Stimulated activated CD8-positive, alpha-beta memory T cell treated with anti-CD3 and anti-CD28 coated beads, Interleukin-7, amount 100 ng/mL, for 24 hours (primary cell): ENCODE data around the gene STT3B.
"Not testable (repeated sequence)": the region's sequence is repeated elsewhere in the genome, so short reads cannot be mapped to it uniquely, and the experiment has no call there.

Source experiments
- DNase-seq: peaks from one replicate; pipeline ENCODE4 v3.0.0-alpha.2; 2020; ENCODE audit warnings: low read depth

Gene STT3B

GRCh38 chr3:31532587-31533168 is at the start of gene STT3B:
STT3B (plus strand) TSS chr3:31532925; CDS start chr3:31532999, 74 bp downstream.
- DNase-seq: peak; percentile 64

GRCh38 chr3:31483776-31484175 is 48.9 kb upstream of the STT3B start:
- no peak for DNase-seq

- no peak for DNase-seq
These were observed 47.5 kb upstream of the STT3B start for GRCh38 chr3:31485196-31485595.

- DNase-seq: no peak
These were observed 45.7 kb upstream of the STT3B start for GRCh38 chr3:31486865-31487533.

GRCh38 chr3:31488475-31489017 is 44.2 kb upstream of the STT3B start:
- DNase-seq: no peak

GRCh38 chr3:31490502-31490901 is 42.2 kb upstream of the STT3B start:
- no peak for DNase-seq

- DNase-seq: no peak
These were observed 41.1 kb upstream of the STT3B start for GRCh38 chr3:31491660-31492059.

GRCh38 chr3:31493149-31493548 is 39.6 kb upstream of the STT3B start:
- DNase-seq: no peak

GRCh38 chr3:31495971-31496665 is 36.6 kb upstream of the STT3B start:
- no peak for DNase-seq

- DNase-seq: no peak
These were observed 33.9 kb upstream of the STT3B start for GRCh38 chr3:31498791-31499190.

- DNase-seq: no peak
These were observed 33.4 kb upstream of the STT3B start for GRCh38 chr3:31499281-31499680.

GRCh38 chr3:31502803-31503221 is 29.9 kb upstream of the STT3B start:
- no peak for DNase-seq

- no peak for DNase-seq
These were observed 29.3 kb upstream of the STT3B start for GRCh38 chr3:31503456-31503855.

- no peak for DNase-seq
These were observed 28.5 kb upstream of the STT3B start for GRCh38 chr3:31504230-31504629.

GRCh38 chr3:31505371-31506048 is 27.2 kb upstream of the STT3B start:
- DNase-seq: no peak

- not testable (repeated sequence) for DNase-seq
These were observed 26.2 kb upstream of the STT3B start for GRCh38 chr3:31506515-31506914.

GRCh38 chr3:31508452-31509146 is 24.1 kb upstream of the STT3B start:
- no peak for DNase-seq

GRCh38 chr3:31509147-31509728 is 23.5 kb upstream of the STT3B start:
- DNase-seq: no peak

- no peak for DNase-seq
These were observed 18.2 kb upstream of the STT3B start for GRCh38 chr3:31514570-31514969.

GRCh38 chr3:31515486-31516284 is 17.0 kb upstream of the STT3B start:
- DNase-seq: no peak

GRCh38 chr3:31516757-31517156 is 16.0 kb upstream of the STT3B start:
- no peak for DNase-seq
